HEK293 (cell line): Measurements from ENCODE around the gene KLHDC4.

Experiments used
- TCF7L2 ChIP-seq: IDR thresholded peaks from 2 replicates; pipeline ENCODE4 v1.6.1; 2011; ENCODE audit warnings: low read depth, mild to moderate bottlenecking, inconsistent platforms, low read length, moderate library complexity, borderline replicate concordance
- TF ChIP-seq, protein P1 (sequence below): fragments of 450-650 bp; formaldehyde crosslinking; IDR thresholded peaks from 2 replicates; pipeline ENCODE4 v1.5.1; 2017; ENCODE audit warnings: missing biosample characterization, missing genetic modification characterization
- TF ChIP-seq, protein P2 (sequence below): fragments of 450-650 bp; formaldehyde crosslinking; IDR thresholded peaks from 2 replicates; pipeline ENCODE4 v1.5.1; 2016; ENCODE audit warnings: missing biosample characterization, missing genetic modification characterization
- TF ChIP-seq, protein P3 (sequence below): fragments of 450-650 bp; formaldehyde crosslinking; IDR thresholded peaks from 2 replicates; pipeline ENCODE4 v1.5.1; 2016; ENCODE audit warnings: missing biosample characterization, missing genetic modification characterization
- TF ChIP-seq, protein P4 (sequence below): fragments of 450-650 bp; formaldehyde crosslinking; IDR thresholded peaks from 2 replicates; pipeline ENCODE4 v1.5.1; 2016; ENCODE audit warnings: missing biosample characterization, missing genetic modification characterization
- TF ChIP-seq, protein P5 (sequence below): fragments of 450-650 bp; formaldehyde crosslinking; IDR thresholded peaks from 2 replicates; pipeline ENCODE4 v1.5.1; 2016; ENCODE audit warnings: missing biosample characterization, missing genetic modification characterization

DNA sequence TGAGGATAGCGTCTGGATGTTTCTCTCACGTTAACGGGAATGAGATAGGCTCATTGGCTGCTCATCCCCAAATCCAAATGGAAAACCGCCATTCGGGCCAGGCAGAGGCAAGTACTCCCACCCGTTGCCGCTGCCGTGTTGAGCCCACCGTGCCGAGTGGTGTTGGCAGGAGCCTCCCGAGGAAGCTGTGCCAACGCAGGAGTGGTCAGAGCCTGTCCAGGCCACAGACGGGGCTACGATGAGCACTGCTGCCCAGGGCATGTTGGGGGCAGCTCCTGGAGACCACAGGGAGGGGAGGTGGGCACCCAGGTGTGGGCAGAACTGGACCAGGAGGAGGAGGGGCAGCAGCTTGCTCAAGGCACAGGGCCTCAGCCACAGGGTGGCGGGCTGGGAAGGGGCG lies 72.0 kb downstream of the KLHDC4 start:
- TF ChIP-seq, protein P1, sequence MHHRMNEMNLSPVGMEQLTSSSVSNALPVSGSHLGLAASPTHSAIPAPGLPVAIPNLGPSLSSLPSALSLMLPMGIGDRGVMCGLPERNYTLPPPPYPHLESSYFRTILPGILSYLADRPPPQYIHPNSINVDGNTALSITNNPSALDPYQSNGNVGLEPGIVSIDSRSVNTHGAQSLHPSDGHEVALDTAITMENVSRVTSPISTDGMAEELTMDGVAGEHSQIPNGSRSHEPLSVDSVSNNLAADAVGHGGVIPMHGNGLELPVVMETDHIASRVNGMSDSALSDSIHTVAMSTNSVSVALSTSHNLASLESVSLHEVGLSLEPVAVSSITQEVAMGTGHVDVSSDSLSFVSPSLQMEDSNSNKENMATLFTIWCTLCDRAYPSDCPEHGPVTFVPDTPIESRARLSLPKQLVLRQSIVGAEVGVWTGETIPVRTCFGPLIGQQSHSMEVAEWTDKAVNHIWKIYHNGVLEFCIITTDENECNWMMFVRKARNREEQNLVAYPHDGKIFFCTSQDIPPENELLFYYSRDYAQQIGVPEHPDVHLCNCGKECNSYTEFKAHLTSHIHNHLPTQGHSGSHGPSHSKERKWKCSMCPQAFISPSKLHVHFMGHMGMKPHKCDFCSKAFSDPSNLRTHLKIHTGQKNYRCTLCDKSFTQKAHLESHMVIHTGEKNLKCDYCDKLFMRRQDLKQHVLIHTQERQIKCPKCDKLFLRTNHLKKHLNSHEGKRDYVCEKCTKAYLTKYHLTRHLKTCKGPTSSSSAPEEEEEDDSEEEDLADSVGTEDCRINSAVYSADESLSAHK (tag by site-specific recombination) = no peak
- TF ChIP-seq, protein P2, sequence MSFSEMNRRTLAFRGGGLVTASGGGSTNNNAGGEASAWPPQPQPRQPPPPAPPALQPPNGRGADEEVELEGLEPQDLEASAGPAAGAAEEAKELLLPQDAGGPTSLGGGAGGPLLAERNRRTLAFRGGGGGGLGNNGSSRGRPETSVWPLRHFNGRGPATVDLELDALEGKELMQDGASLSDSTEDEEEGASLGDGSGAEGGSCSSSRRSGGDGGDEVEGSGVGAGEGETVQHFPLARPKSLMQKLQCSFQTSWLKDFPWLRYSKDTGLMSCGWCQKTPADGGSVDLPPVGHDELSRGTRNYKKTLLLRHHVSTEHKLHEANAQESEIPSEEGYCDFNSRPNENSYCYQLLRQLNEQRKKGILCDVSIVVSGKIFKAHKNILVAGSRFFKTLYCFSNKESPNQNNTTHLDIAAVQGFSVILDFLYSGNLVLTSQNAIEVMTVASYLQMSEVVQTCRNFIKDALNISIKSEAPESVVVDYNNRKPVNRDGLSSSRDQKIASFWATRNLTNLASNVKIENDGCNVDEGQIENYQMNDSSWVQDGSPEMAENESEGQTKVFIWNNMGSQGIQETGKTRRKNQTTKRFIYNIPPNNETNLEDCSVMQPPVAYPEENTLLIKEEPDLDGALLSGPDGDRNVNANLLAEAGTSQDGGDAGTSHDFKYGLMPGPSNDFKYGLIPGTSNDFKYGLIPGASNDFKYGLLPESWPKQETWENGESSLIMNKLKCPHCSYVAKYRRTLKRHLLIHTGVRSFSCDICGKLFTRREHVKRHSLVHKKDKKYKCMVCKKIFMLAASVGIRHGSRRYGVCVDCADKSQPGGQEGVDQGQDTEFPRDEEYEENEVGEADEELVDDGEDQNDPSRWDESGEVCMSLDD = no peak
- no peak for TF ChIP-seq TCF7L2
- TF ChIP-seq, protein P3, sequence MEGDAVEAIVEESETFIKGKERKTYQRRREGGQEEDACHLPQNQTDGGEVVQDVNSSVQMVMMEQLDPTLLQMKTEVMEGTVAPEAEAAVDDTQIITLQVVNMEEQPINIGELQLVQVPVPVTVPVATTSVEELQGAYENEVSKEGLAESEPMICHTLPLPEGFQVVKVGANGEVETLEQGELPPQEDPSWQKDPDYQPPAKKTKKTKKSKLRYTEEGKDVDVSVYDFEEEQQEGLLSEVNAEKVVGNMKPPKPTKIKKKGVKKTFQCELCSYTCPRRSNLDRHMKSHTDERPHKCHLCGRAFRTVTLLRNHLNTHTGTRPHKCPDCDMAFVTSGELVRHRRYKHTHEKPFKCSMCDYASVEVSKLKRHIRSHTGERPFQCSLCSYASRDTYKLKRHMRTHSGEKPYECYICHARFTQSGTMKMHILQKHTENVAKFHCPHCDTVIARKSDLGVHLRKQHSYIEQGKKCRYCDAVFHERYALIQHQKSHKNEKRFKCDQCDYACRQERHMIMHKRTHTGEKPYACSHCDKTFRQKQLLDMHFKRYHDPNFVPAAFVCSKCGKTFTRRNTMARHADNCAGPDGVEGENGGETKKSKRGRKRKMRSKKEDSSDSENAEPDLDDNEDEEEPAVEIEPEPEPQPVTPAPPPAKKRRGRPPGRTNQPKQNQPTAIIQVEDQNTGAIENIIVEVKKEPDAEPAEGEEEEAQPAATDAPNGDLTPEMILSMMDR (tag by site-specific recombination) = no peak
- TF ChIP-seq, protein P4, sequence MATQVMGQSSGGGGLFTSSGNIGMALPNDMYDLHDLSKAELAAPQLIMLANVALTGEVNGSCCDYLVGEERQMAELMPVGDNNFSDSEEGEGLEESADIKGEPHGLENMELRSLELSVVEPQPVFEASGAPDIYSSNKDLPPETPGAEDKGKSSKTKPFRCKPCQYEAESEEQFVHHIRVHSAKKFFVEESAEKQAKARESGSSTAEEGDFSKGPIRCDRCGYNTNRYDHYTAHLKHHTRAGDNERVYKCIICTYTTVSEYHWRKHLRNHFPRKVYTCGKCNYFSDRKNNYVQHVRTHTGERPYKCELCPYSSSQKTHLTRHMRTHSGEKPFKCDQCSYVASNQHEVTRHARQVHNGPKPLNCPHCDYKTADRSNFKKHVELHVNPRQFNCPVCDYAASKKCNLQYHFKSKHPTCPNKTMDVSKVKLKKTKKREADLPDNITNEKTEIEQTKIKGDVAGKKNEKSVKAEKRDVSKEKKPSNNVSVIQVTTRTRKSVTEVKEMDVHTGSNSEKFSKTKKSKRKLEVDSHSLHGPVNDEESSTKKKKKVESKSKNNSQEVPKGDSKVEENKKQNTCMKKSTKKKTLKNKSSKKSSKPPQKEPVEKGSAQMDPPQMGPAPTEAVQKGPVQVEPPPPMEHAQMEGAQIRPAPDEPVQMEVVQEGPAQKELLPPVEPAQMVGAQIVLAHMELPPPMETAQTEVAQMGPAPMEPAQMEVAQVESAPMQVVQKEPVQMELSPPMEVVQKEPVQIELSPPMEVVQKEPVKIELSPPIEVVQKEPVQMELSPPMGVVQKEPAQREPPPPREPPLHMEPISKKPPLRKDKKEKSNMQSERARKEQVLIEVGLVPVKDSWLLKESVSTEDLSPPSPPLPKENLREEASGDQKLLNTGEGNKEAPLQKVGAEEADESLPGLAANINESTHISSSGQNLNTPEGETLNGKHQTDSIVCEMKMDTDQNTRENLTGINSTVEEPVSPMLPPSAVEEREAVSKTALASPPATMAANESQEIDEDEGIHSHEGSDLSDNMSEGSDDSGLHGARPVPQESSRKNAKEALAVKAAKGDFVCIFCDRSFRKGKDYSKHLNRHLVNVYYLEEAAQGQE = no peak
- TF ChIP-seq, protein P5, sequence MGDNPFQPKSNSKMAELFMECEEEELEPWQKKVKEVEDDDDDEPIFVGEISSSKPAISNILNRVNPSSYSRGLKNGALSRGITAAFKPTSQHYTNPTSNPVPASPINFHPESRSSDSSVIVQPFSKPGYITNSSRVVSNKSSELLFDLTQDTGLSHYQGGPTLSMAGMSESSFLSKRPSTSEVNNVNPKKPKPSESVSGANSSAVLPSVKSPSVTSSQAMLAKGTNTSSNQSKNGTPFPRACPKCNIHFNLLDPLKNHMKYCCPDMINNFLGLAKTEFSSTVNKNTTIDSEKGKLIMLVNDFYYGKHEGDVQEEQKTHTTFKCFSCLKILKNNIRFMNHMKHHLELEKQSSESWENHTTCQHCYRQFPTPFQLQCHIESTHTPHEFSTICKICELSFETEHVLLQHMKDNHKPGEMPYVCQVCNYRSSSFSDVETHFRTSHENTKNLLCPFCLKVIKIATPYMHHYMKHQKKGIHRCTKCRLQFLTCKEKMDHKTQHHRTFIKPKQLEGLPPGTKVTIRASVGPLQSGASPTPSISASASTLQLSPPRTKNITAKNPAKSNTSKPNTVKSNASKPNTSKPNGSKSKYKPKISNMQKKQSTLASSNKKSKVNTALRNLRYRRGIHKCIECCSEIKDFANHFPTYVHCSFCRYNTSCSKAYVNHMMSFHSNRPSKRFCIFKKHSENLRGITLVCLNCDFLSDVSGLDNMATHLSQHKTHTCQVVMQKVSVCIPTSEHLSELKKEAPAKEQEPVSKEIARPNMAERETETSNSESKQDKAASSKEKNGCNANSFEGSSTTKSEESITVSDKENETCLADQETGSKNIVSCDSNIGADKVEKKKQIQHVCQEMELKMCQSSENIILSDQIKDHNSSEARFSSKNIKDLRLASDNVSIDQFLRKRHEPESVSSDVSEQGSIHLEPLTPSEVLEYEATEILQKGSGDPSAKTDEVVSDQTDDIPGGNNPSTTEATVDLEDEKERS (tag by site-specific recombination) = no peak
